C4-2B (cell line): ENCODE measurements around the gene RPTOR.

ENCODE experiments used
- H3K27ac ChIP-seq: fragments of 450-650 bp; 2 replicates; pipeline ENCODE4 v1.5.1; 2017
- CTCF ChIP-seq: fragments of 450-650 bp; conservative IDR thresholded peaks from 2 replicates; pipeline ENCODE4 v1.5.1; 2017; ENCODE audit warnings: mild to moderate bottlenecking
- ZFX ChIP-seq: fragments of 450-650 bp; IDR thresholded peaks from 2 replicates; pipeline ENCODE4 v1.6.1; 2017

The RPTOR gene

GRCh38 chr17:80517641-80518040, 27.0 kb upstream of the RPTOR start:
- no peak overlapping the region for H3K27ac ChIP-seq
- TF ChIP-seq ZFX (no peak), CTCF (no peak)

GRCh38 chr17:80518392-80518791, 26.2 kb upstream of the RPTOR start:
- TF ChIP-seq ZFX (no peak), CTCF (no peak)
- H3K27ac ChIP-seq: no peak overlapping the region

GRCh38 chr17:80519091-80519781, 25.4 kb upstream of the RPTOR start:
- TF ChIP-seq ZFX (no peak), CTCF (no peak)
- H3K27ac ChIP-seq: no peak overlapping the region

- no peak overlapping the region for H3K27ac ChIP-seq
- TF ChIP-seq ZFX (no peak), CTCF (no peak)
Observed at GRCh38 chr17:80520810-80521455, 23.7 kb upstream of the RPTOR start.

- no peak for TF ChIP-seq CTCF
- no peak for TF ChIP-seq ZFX
- no peak overlapping the region for H3K27ac ChIP-seq
Observed at GRCh38 chr17:80523054-80523744, 21.4 kb upstream of the RPTOR start.

- H3K27ac ChIP-seq: no peak overlapping the region
- no peak for TF ChIP-seq ZFX
- TF ChIP-seq CTCF: no peak
Observed at GRCh38 chr17:80523956-80524712, 20.5 kb upstream of the RPTOR start.
